Measurements from ENCODE around the gene CFD.
"Not testable (repeated sequence)": the region's sequence is repeated elsewhere in the genome, so short reads cannot be mapped to it uniquely, and the experiment has no call there.

The CFD gene

GRCh38 chr19:825897-826644 is 33.4 kb upstream of the CFD start:
- no peak for DNase-seq (ENCODE audit: low spot score)

- no peak for DNase-seq (ENCODE audit: low spot score)
Measured at GRCh38 chr19:827314-827709, 32.2 kb upstream of the CFD start.

- DNase-seq (ENCODE audit: low spot score) = no peak
Measured at GRCh38 chr19:827710-828321, 31.6 kb upstream of the CFD start, which contains the start of gene AZU1. Gene AZU1, plus strand, starts transcription at chr19:827837. Its CDS starts 10 bp downstream, at chr19:827847.

GRCh38 chr19:829129-829758 is 30.2 kb upstream of the CFD start:
- DNase-seq (ENCODE audit: low spot score) = no peak

GRCh38 chr19:831407-832369 is 27.8 kb upstream of the CFD start:
- no peak for DNase-seq (ENCODE audit: low spot score)

- no peak for DNase-seq (ENCODE audit: low spot score)
Measured at GRCh38 chr19:834216-834615, 25.2 kb upstream of the CFD start.

GRCh38 chr19:835210-835810 is 24.2 kb upstream of the CFD start:
- DNase-seq (ENCODE audit: low spot score) = no peak

DNA sequence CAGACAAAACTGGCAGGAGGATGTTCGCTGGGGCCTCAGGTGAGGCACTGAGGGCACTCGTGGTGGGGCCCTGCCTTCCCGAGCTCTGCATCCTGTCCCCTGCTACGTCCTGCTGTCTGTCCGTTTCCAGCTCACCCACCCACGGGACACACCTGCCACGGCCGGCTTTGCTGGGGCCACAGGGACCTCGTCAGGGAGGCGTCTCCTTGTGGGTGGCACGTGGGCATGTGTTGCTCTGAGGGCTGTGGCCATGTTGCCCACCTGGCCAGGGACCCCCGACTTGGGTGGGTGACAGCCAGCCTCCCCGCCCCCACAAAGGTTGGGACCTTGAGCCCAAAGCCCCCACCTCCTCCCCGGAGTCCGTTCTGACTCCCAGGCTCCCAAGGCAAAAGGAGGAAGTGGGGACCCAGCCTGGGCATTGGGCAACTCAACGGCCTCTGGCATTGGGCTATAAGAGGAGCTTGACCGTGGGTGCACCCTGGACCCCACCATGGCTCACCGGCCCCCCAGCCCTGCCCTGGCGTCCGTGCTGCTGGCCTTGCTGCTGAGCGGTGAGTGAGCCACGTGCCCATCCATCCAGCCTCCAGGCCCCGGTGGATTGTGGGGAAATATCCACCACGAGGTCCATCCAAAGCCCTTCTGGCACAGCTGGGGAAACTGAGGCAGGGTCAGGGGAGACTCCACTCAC is 18.8 kb upstream of the CFD start, which contains the start of gene PRTN3:
Gene PRTN3 (plus strand): TSS at position 481 of the 688 bp plus-strand sequence. CDS start 10 bp downstream, at position 491.
- DNase-seq (ENCODE audit: low spot score) = no peak

- DNase-seq (ENCODE audit: low spot score) = not testable (repeated sequence)
Measured at GRCh38 chr19:842802-843179, 16.7 kb upstream of the CFD start.

DNA sequence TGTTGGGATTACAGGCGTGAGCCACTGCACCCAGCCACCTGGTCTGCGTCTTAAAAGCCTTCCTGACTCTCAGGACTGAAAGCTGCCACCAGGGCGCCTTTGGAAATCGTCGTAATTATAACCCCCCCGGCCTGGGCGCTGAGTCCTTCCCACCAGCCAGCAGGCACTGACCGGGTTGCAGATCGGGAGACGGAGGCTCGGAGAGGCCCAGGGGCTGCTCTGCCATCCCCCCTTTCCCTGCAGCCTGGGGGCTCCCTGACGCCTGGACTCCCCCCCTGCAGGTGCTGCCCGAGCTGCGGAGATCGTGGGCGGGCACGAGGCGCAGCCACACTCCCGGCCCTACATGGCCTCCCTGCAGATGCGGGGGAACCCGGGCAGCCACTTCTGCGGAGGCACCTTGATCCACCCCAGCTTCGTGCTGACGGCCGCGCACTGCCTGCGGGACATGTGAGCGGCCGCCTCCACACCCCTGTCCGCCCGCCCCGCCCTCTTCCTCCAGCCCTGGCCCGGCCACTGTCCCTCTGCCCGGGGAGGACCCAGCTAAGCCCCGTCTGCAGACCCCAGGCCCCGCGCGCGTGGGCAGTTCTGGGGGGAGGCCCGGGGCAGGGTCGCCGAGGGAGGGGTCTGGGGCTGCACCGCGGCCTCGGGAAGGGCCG is 16.2 kb upstream of the CFD start:
- peak; percentile 27 for DNase-seq (ENCODE audit: low spot score)

DNA sequence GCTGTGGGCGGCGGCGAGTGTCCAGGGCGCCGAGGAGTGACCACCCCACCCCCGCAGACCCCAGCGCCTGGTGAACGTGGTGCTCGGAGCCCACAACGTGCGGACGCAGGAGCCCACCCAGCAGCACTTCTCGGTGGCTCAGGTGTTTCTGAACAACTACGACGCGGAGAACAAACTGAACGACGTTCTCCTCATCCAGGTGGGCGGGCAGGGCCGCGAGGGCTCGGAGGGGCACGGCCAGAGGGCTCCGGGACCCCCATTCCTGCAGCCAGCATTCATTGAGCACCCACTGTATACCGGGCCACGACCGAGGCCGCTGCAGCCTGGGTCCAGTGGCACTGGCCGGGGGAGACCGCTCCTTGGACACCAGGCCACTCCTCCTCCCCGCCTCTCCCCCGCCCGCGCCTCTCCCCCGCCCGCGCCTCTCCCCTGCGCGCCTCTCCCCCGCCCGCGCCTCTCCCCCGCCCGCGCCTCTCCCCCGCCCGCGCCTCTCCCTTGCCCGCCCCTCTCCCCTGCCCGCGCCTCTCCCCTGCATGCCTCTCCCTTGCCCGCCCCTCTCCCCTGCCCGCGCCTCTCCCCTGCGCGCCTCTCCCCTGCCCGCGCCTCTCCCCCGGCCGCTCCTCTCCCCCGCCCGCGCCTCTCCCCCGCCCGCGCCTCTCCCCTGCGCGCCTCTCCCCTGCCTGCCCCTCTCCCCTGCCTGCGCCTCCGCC is 15.5 kb upstream of the CFD start:
- DNase-seq (ENCODE audit: low spot score) = no peak

DNA sequence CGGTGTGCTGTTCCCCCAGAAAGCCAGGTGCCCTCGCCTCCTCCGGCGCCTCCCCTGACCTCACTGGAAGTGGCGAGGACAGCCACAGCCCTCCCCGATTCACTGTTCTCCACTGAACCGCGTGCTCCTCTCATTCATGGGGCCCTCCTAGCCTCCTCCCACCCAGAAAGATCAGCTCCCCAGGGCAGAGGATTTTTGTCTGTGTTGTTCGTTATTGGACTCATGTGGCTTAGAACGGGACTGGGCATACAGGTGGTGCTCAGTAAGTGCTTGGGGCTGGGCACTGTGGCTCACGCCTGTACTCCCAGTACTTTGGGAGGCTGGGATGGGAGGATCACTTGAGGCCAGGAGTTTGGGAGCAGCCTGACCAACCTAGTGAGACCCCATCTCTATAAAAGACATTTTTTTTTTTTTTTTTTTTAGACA is 14.9 kb upstream of the CFD start:
- no peak for DNase-seq (ENCODE audit: low spot score)

DNA sequence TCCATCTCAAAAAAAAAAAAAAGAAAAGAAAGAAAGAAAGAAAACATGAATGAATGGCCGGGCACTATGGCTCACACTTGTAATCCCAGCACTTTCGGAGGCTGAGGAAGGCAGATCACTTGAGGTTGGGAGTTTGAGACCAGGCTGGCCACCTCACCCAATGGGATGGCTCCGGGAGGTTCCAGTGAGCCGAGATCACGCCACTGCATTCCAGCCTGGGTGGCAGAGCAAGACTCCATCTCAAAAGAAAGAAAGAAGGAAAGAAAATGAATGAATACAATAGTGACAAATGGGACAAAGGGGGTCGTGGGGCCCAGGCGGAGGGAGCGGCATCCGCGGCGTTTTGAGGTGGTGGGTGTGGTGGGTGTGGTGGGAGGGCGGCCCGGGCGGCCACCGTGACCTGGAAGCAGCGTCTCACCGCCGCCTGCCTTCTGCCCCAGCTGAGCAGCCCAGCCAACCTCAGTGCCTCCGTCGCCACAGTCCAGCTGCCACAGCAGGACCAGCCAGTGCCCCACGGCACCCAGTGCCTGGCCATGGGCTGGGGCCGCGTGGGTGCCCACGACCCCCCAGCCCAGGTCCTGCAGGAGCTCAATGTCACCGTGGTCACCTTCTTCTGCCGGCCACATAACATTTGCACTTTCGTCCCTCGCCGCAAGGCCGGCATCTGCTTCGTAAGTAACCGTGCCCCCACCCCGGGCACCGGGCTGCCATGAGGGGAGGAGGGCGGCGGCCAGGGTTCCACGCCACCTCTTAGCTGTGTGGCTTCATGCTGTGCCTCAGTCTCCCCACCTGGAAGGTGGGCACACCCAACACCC is 13.6 kb upstream of the CFD start:
- no peak for DNase-seq (ENCODE audit: low spot score)

DNA sequence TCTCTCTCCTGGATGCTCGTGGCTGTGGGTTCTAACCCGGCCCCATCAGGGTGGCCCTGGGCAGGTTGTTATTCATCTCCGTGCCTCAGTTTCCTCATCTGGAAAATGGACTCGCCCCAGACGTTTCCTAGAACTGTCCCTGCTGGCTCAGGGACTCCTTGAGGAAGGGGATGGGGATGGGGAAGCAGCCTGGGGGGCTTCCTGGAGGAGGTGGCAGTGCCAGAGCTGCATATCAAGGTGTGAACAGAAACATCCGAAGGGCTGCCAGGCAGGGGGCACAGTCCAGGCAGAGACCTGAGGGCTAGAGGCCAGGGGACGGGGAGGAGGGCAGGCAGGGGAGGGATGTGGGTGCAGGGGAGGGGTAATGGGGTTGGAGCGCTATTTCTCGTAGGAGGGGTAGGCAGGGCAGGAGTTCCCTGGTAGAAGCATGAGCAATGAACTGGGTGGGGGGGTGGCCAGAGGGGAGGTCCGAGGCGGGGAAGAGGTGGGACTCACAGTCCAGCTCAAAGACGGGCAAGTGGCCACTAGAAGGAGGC is 11.0 kb upstream of the CFD start:
- DNase-seq (ENCODE audit: low spot score) = no peak

- DNase-seq (ENCODE audit: low spot score) = not testable (repeated sequence)
Measured at GRCh38 chr19:849195-849594, 10.3 kb upstream of the CFD start.

DNA sequence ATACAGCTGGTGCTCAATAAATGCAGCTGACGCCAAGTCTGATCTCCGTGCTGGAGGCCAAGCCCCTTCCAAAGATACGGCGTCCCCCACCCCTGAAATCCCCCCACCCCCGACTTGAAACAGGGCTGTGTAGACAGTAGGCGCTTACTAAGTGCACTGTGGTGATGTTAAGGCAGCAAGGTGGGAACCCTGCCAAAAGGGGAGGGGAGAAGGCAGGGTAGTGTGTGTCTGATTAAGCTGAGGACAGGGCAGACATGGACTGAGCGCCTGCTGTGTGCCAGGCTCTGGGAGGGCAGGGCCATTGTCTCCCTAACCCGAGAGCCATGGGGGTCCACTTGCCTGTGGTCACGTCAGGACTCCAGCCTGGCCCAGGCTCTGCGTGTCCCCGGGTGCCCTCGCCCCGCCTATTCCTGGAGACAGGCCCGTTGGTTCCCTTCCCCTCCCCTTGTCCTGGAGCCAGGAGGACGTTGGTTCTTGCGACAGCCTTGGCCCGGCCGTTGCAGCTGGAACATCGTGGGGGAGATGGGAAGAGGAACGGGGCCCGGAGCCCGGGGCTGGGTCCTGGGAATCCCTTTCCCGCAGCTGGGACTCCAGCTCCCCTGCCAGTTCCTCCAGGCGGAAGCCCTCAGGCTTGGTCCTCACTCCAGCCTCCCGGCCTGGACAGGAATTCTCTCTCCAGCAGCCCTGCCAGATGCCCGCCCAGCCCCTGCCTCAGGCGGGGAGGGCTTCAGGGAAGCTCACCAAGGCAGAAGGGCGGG is 9.1 kb upstream of the CFD start:
- DNase-seq (ENCODE audit: low spot score) = peak; percentile 92

- DNase-seq (ENCODE audit: low spot score) = no peak
Measured at GRCh38 chr19:850979-851335, 8.5 kb upstream of the CFD start.

Measured in GM03348 (cell line).